ENCODE measurements around the gene TRIM27.
A peak's percentile ranks its signal among the peaks of the same experiment; 100 is the strongest.

Gene TRIM27

GRCh38 chr6:28927846-28928245, 4.1 kb upstream of the TRIM27 start:
- TF ChIP-seq MAX (IDR thresholded peaks at IDR 0.05; ENCODE audit: low read depth, low read length) = no peak
- TF ChIP-seq POLR2A (IDR thresholded peaks at IDR 0.05; ENCODE audit: extremely low read depth, insufficient read length) = no peak
- no peak for TF ChIP-seq MYC (IDR thresholded peaks at IDR 0.05; ENCODE audit: low read depth, low read length)
- no peak for TF ChIP-seq CTCF (IDR thresholded peaks at IDR 0.05; ENCODE audit: low read depth, low read length)
- no peak overlapping the region for H3K4me3 ChIP-seq (ENCODE audit: low read depth, low read length)
- DNase-seq (ENCODE audit: low read depth) = no peak

GRCh38 chr6:28922821-28923317, 916 bp downstream of the TRIM27 start:
- TF ChIP-seq MAX (IDR thresholded peaks at IDR 0.05; ENCODE audit: low read depth, low read length) (no peak), POLR2A (IDR thresholded peaks at IDR 0.05; ENCODE audit: extremely low read depth, insufficient read length) (no peak), CTCF (IDR thresholded peaks at IDR 0.05; ENCODE audit: low read depth, low read length) (no peak), MYC (IDR thresholded peaks at IDR 0.05; ENCODE audit: low read depth, low read length) (peak; percentile 31; the same call in 1 of the 2 replicates)
- DNase-seq (ENCODE audit: low read depth) = peak; percentile 80
- peak overlapping the region; percentile 91 for H3K4me3 ChIP-seq (ENCODE audit: low read depth, low read length)

GRCh38 chr6:28922004-28922820, 1.6 kb downstream of the TRIM27 start:
- no peak for TF ChIP-seq MYC (IDR thresholded peaks at IDR 0.05; ENCODE audit: low read depth, low read length)
- TF ChIP-seq POLR2A (IDR thresholded peaks at IDR 0.05; ENCODE audit: extremely low read depth, insufficient read length) = no peak
- no peak for TF ChIP-seq MAX (IDR thresholded peaks at IDR 0.05; ENCODE audit: low read depth, low read length)
- TF ChIP-seq CTCF (IDR thresholded peaks at IDR 0.05; ENCODE audit: low read depth, low read length) = no peak
- peak; percentile 65 for DNase-seq (ENCODE audit: low read depth)
- peak overlapping the region; percentile 91 for H3K4me3 ChIP-seq (ENCODE audit: low read depth, low read length)

- TF ChIP-seq MYC (IDR thresholded peaks at IDR 0.05; ENCODE audit: low read depth, low read length) (no peak), MAX (IDR thresholded peaks at IDR 0.05; ENCODE audit: low read depth, low read length) (no peak), POLR2A (IDR thresholded peaks at IDR 0.05; ENCODE audit: extremely low read depth, insufficient read length) (no peak), CTCF (IDR thresholded peaks at IDR 0.05; ENCODE audit: low read depth, low read length) (no peak)
- H3K4me3 ChIP-seq (ENCODE audit: low read depth, low read length) = peak overlapping the region; percentile 91
- no peak for DNase-seq (ENCODE audit: low read depth)
Observed at GRCh38 chr6:28920281-28920680, 3.5 kb downstream of the TRIM27 start.

GRCh38 chr6:28914941-28915340, 8.8 kb downstream of the TRIM27 start:
- no peak overlapping the region for H3K4me3 ChIP-seq (ENCODE audit: low read depth, low read length)
- TF ChIP-seq MYC (IDR thresholded peaks at IDR 0.05; ENCODE audit: low read depth, low read length) (no peak), POLR2A (IDR thresholded peaks at IDR 0.05; ENCODE audit: extremely low read depth, insufficient read length) (no peak), CTCF (IDR thresholded peaks at IDR 0.05; ENCODE audit: low read depth, low read length) (no peak), MAX (IDR thresholded peaks at IDR 0.05; ENCODE audit: low read depth, low read length) (no peak)
- DNase-seq (ENCODE audit: low read depth) = no peak

Measured in NB4 (cell line).